ENCODE data around the gene JAM3. TPM values are rescaled to one million over a fixed set of nuclear protein-coding genes. Genes with fewer than 3 reads are reported as not detected.

The JAM3 gene
- total and polyA plus RNA-seq, 9 of the 15 experiments (the other 6 are each of a cell fraction or from before 2014, with no cell fraction given) = 0.22 to 0.76 (median 0.40) TPM

- no peak for TF ChIP-seq THAP12 (CRISPR knock-in tag; IDR thresholded peaks at IDR 0.05)
- no peak for TF ChIP-seq ZNF589 (CRISPR knock-in tag; IDR thresholded peaks at IDR 0.05; ENCODE audit: low read depth)
- no peak for TF ChIP-seq CUX1 (CRISPR knock-in tag; IDR thresholded peaks at IDR 0.05)
- no peak for TF ChIP-seq GABPB1 (CRISPR knock-in tag; IDR thresholded peaks at IDR 0.05)
- TF ChIP-seq MAX (CRISPR knock-in tag; IDR thresholded peaks at IDR 0.05) = no peak
- no peak for TF ChIP-seq FOXA1 (IDR thresholded peaks at IDR 0.05; ENCODE audit: borderline replicate concordance)
- no peak for TF ChIP-seq RBM25 (IDR thresholded peaks at IDR 0.05; ENCODE audit: low read depth, low read length, severe bottlenecking)
- TF ChIP-seq MITF (IDR thresholded peaks at IDR 0.05) = no peak
- peak; percentile 86 to 90 for TF ChIP-seq KDM1A (IDR thresholded peaks at IDR 0.05)
- TF ChIP-seq CBFA2T3 (IDR thresholded peaks at IDR 0.05) = no peak
- TF ChIP-seq RFX1 (IDR thresholded peaks at IDR 0.05) = peak; percentile 97
- peak; percentile 79 for TF ChIP-seq RBM22 (IDR thresholded peaks at IDR 0.05; ENCODE audit: low read depth, low read length, poor library complexity, severe bottlenecking)
- no peak for TF ChIP-seq NCOA2 (IDR thresholded peaks at IDR 0.05; ENCODE audit: partially characterized antibody in 2 of 2)
- no peak for TF ChIP-seq ZBTB33 (CRISPR knock-in tag; IDR thresholded peaks at IDR 0.05)
Observed at GRCh38 chr11:134068829-134069425, at the start of gene JAM3 (continued).
